VCaP (cell line): ENCODE measurements around the gene ENG.

Experiments used
- H3K27ac ChIP-seq: fragments of 450-650 bp; 2 replicates; pipeline ENCODE4 v1.5.1; 2017
- TF ChIP-seq, protein P1 (sequence below): fragments of 450-650 bp; conservative IDR thresholded peaks from 2 replicates; pipeline ENCODE4 v1.5.1; 2017; ENCODE audit warnings: mild to moderate bottlenecking, moderate library complexity

Gene ENG

DNA sequence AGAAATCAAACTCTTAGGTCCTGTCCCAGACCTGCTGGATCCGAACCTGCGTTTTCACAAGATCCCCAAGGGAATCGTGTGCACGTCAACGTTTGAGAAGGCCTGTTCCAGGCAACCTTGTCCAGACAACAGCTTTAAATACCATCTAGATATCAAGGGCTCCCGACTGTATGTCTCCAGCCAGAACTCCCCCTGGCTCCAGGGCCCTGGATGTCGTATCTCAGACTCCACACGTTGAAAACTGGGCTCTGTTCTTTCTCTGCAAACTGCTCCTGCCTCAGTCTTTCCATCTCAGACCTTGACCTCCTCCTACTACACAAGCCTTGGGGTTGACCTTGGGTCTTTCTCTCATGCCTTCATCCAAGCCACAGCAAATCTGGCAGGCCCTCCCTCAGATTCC, 5.8 kb upstream of the ENG start:
- TF ChIP-seq, protein P1, sequence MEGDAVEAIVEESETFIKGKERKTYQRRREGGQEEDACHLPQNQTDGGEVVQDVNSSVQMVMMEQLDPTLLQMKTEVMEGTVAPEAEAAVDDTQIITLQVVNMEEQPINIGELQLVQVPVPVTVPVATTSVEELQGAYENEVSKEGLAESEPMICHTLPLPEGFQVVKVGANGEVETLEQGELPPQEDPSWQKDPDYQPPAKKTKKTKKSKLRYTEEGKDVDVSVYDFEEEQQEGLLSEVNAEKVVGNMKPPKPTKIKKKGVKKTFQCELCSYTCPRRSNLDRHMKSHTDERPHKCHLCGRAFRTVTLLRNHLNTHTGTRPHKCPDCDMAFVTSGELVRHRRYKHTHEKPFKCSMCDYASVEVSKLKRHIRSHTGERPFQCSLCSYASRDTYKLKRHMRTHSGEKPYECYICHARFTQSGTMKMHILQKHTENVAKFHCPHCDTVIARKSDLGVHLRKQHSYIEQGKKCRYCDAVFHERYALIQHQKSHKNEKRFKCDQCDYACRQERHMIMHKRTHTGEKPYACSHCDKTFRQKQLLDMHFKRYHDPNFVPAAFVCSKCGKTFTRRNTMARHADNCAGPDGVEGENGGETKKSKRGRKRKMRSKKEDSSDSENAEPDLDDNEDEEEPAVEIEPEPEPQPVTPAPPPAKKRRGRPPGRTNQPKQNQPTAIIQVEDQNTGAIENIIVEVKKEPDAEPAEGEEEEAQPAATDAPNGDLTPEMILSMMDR, result no peak
- no peak overlapping the region for H3K27ac ChIP-seq

DNA sequence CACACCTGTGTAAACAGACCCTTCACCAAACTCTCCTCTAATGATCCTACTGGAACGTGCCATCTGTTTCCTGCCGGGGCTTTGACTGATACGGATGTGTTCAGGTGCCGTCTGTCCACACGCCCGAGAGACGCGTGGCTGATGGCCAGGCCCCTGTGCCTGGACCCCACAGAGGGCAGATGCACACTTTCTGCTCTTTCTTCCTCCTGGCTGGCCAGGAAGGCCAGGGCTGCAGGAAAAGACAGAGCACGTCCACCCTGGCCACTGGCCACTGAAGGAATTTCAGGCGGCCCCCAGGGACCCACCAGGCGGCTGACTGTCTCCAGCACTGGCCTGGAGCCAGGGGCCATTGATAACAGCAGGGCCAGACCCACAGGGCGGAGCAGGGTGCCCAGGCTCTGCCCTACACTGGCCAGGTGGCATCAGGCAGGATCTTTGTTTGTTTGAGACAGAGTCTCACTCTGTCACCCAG, 3.6 kb upstream of the ENG start:
- TF ChIP-seq, protein P1, result no peak
- H3K27ac ChIP-seq, result peak overlapping the region; percentile 38; the same call in 1 of the 2 replicates

DNA sequence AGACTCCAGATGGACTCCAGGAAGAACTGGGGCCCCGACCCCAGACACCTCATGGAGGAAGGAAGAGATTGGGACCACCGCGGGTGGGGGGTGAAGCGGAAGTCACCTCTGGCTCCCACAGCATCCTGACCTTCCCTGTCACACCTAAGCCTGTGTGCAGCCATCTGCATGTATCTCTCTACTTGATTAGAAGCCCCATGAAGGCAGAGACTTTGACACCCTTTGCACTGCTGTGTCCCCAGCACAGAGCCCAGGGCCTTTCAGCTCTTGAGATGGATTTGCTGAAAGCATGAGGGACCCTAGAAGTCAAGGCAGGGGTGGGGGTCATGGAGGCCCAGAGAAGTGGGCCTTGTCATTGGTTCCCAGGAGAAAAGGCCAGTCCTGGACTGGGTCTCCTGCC, 2.8 kb upstream of the ENG start:
- peak overlapping the region; percentile 38; the same call in 1 of the 2 replicates for H3K27ac ChIP-seq
- TF ChIP-seq, protein P1, result no peak

DNA sequence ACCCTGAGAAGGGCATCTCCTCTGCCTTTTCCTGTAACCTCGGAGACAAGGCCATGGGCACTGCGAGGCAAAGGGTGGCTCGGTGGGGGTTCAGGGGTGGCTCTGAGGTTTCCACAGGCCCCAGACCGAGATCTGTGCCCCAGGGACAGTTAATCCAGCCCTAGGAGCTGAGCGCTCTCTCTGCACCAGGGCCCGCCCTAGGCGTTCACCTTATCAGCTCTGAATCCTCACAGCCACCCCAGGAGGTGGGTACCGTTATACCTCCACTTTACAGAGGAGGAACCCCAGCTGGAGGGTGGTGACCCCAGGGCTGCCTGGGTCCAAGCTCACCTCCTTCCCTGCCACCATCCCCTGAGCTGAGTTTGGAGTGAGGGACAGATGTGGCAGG, 2.3 kb upstream of the ENG start:
- no peak overlapping the region; the same call in 1 of the 2 replicates for H3K27ac ChIP-seq
- TF ChIP-seq, protein P1, result no peak

DNA sequence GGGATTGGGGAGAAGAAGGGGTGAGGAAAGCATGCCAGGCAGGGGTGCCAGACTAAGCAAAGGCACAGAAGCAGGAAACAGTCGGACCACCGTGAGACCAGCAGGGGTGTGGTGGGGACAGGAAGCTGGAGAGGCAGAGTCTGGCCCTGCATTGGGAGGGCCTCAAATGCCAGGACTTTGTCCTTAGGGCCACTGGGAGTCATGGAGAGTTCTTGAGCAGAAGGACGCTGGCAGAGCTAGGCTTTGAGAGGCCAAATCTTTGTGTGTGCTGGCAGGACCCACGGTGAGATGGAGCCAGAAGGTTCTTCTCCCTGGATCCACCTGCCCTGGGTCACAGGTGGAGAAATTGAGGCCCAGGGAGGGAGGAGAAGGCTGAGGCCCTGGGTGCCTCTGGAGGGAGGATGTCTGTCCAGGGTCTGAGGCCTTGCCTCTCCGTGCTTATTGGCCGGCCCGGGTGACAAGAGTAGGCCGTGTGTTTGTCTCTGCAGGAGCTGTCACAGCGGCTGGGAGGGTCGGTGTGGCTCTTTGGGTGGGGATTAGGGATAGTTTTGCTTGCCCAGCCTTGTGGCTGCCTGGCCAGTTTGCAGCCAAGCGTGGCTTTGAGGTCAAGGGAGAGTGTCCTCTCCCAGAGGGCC, 1.8 kb upstream of the ENG start:
- TF ChIP-seq, protein P1, result no peak
- peak overlapping the region; percentile 92; the same call in 1 of the 2 replicates for H3K27ac ChIP-seq

DNA sequence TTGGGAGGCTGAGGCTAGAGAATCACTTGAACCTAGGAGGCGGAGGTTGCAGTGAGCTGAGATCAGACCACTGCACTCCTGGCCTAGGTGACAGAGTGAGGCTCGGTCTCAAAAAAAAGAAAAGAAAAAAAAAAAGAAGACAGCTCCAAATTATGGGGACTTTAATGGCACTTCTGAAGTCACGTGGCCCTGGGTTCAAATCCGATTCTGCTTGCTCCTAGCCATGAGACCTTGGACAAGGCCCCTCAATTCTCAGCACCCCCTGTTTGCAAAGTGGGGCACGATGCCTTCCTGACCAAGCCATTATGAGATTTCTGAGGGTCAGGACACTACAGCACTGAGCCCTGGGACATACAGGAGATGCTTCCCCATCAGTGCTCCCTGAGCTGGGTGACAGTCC, 1.1 kb upstream of the ENG start:
- TF ChIP-seq, protein P1, result no peak
- peak overlapping the region; percentile 92 for H3K27ac ChIP-seq

DNA sequence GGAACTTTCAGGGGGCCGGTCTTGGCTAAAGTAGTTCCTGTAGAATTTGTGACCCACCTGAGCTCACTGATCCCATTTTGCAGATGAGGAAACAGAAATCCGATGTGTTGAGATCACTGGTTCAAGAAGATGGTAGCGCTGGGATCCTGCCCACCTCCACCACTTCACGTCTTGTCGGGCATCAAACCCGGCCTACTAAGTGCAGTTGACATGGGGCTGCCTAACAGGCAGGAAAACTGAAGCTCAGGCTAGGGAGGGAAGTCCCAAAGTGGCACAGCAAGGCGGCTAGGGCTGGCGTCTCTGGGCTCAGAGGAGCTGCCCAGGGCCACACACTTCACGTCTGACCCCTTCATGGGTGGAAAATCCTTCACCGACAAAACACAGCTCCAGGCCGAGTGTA, 502 bp upstream of the ENG start:
- TF ChIP-seq, protein P1, result no peak
- H3K27ac ChIP-seq, result peak overlapping the region; percentile 92
